ENCODE measurements around the gene TMIE. TPM values are rescaled to one million over a fixed set of nuclear protein-coding genes. Genes with fewer than 3 reads are reported as not detected.

Gene TMIE
- polyA plus RNA-seq, 2 of the 4 experiments (the other 2 are of a cell fraction) = 0.09 to 0.12 TPM

DNA sequence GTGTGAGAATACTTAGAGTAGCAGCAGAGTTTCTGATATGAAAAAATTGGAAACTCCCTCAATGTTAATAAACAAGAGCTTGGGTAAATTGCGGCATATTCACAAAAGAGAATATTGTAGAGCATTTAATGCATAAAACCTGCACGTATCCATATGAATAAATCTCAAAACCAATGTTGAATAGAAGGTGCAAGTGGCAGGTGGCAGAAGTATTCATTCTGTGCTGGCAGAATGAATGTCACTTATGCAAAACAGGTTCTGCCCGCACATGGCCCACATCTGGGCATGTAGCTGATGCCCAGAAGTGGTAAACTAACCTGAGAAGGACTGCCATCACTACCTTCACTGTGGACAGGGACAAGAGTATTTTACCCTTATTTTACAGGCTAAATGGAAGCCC, 30.6 kb downstream of the TMIE start:
- Histone ChIP-seq H3K27ac (no peak overlapping the region), H3K9me3 (no peaks in the 10 kb centered on the region), H3K4me1 (no peaks in the 10 kb centered on the region), H3K4me2 (no peak overlapping the region), H3K4me3 (no peak overlapping the region)
- no peak for ATAC-seq
- DNase-seq (ENCODE audit: low read depth in 1 of 2, low spot score in 1 of 2) = no peak
- 36% methylated on average over 3 of the region's 3 CpGs for WGBS (ENCODE audit: missing lambda C conversion rate)
- ChIA-PET CTCF (no interaction called here), POLR2A (no interaction called here)
- TF ChIP-seq, protein P1, sequence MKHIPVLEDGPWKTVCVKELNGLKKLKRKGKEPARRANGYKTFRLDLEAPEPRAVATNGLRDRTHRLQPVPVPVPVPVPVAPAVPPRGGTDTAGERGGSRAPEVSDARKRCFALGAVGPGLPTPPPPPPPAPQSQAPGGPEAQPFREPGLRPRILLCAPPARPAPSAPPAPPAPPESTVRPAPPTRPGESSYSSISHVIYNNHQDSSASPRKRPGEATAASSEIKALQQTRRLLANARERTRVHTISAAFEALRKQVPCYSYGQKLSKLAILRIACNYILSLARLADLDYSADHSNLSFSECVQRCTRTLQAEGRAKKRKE (CRISPR knock-in tag; IDR thresholded peaks at IDR 0.05; ENCODE audit: low read depth) = no peak
- FAIRE-seq = no peak

DNA sequence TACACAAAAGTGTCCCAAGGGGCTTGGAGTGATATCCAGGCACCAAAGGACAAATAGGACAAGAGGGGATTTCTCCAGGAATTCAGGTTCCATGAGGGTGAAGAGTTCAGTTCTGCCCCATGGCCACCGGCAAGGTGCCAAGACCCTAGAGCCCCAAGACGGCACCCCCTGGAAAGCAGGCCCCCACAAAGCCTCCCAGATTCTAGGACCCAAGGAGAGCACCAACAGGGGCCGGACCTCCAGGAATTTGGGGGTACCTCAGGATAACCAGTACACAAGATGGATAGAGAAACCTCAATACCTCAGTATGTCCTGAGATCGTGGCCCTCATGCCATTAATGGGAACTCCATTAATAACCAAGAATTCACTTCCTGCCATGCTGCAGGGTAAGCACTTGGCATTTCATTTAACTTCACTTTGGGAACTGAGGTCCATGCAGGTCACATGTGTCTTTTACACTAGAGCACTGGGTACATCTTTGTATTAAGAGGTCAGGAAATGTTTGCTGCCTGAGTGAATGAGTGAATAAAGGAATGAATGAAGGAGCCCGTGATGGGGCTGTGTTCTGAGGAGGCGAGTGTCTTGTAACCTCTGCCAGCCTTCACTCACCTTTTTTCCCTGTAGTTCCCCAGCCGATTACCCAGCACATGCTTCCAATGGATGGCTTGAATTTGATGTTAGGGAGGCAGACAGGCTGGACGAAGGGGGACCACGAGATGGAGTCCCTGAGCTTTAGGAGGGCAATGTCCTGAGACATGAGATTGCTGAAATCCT, 32.0 kb downstream of the TMIE start:
- no peak overlapping the region for H3K27ac ChIP-seq
- ATAC-seq = peak in 1 of 2 experiments; percentile 67; a peak in 4 of 6 replicates
- peak in 1 of 2 experiments; percentile 16 for DNase-seq (ENCODE audit: low read depth in 1 of 2, low spot score in 1 of 2)
- no peak for TF ChIP-seq HDAC2 (IDR thresholded peaks at IDR 0.05)
- no peak for TF ChIP-seq JUNB (IDR thresholded peaks at IDR 0.05)
- 0 out of 5 replicates have a peak, but pooled peaks of 1 of the 2 experiments have one; percentile 14 for TF ChIP-seq RAD21 (conservative IDR thresholded peaks at IDR 0.05 in 1 of 2, IDR thresholded peaks at IDR 0.05 in 1 of 2)
- TF ChIP-seq, protein P2, sequence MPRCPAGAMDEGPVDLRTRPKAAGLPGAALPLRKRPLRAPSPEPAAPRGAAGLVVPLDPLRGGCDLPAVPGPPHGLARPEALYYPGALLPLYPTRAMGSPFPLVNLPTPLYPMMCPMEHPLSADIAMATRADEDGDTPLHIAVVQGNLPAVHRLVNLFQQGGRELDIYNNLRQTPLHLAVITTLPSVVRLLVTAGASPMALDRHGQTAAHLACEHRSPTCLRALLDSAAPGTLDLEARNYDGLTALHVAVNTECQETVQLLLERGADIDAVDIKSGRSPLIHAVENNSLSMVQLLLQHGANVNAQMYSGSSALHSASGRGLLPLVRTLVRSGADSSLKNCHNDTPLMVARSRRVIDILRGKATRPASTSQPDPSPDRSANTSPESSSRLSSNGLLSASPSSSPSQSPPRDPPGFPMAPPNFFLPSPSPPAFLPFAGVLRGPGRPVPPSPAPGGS (IDR thresholded peaks at IDR 0.05) = no peak
- TF ChIP-seq FOXS1 (CRISPR knock-in tag; IDR thresholded peaks at IDR 0.05) = no peak
- CTCF ChIA-PET = interaction anchor here (2.0 kb wide), 1 partner anchor 28 kb away, joined by 5 read pairs; no protein-coding TSS in a partner anchor
- H3K4me3 ChIP-seq = no peak overlapping the region
- POLR2A ChIA-PET = no interaction called here
- H3K9me3 ChIP-seq = no peaks in the 10 kb centered on the region
- WGBS (ENCODE audit: missing lambda C conversion rate) = 22% methylated on average over 8 of the region's 9 CpGs
- no peaks in the 10 kb centered on the region for H3K4me1 ChIP-seq
- no peak for FAIRE-seq
- H3K4me2 ChIP-seq = no peak overlapping the region

DNA sequence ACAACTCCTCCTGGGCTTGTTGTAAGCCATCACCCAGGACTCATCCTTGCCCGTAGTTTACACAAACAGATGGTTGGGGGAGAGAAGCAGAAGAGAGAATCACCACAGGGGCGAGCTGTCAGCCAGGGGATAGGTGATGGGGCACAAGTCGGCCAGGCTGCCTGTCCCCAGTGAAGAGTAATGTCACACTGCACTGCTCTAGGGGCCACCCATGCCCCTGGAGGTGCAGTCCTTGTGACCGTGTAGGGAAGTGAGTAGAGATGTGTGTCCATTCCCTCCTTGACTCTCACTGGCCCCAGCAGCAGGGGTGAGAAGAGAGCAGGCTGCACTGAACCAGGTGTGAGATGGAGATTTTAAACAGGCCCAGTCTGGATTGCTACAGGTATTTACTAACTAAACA, 33.6 kb downstream of the TMIE start:
- ChIA-PET POLR2A (no interaction called here), CTCF (interaction anchor here (0.6 to 2.0 kb wide), 2 partner anchors 29 to 192 kb away, joined by 3 to 5 read pairs; no protein-coding TSS in a partner anchor)
- DNase-seq (ENCODE audit: low read depth in 1 of 2, low spot score in 1 of 2) (no peak), FAIRE-seq (no peak), ATAC-seq (no peak)
- Histone ChIP-seq H3K4me3 (no peak overlapping the region), H3K9me3 (no peaks in the 10 kb centered on the region), H3K27ac (no peak overlapping the region), H3K4me2 (no peak overlapping the region), H3K4me1 (no peaks in the 10 kb centered on the region)
- 33% methylated on average over 4 of the region's 4 CpGs for WGBS (ENCODE audit: missing lambda C conversion rate)
- TF ChIP-seq, protein P3, sequence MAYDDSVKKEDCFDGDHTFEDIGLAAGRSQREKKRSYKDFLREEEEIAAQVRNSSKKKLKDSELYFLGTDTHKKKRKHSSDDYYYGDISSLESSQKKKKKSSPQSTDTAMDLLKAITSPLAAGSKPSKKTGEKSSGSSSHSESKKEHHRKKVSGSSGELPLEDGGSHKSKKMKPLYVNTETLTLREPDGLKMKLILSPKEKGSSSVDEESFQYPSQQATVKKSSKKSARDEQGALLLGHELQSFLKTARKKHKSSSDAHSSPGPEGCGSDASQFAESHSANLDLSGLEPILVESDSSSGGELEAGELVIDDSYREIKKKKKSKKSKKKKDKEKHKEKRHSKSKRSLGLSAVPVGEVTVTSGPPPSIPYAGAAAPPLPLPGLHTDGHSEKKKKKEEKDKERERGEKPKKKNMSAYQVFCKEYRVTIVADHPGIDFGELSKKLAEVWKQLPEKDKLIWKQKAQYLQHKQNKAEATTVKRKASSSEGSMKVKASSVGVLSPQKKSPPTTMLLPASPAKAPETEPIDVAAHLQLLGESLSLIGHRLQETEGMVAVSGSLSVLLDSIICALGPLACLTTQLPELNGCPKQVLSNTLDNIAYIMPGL (CRISPR knock-in tag; IDR thresholded peaks at IDR 0.05; ENCODE audit: borderline replicate concordance) = no peak

DNA sequence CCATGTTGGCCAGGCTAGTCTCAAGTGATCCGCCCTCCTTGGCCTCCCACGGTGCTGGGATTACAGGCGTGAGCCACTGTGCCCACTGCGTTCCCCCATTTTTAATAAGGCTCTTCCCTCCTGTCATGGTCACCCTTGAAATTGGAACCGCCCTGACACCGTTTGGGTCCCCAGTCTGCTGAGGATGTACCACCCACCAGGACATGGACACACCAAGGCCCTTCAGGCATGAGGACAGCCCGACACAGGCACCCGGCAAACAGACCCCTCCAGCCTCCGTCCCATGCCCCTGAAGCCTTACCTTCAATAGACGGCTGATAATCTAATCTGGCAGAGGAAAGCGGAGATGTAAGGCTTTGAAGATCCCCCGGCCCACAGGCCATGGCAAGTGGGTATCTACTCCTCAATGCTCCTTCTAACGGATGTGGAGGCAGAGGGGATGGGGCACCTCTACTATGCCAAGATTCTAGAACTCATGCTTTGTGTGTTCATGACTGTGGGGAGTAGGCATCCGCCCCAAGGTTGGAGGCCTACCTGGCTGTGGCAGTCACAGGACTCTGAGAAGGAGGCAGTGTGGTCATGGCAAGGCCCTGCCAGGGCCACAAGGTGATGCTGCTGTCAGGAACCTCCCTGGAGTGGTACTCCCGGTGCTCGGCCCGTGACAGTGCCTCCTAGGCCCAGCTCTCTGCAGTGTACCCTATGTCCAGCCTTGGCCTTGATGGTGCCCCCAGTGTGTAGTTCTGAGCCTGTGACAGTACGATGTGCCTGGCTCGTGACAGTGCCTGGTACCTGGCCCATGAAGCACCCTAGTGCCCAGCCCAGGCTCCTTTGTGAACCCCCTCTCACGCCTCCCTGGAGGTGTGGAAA, 35.0 kb downstream of the TMIE start:
- no peak overlapping the region for H3K27ac ChIP-seq
- CTCF ChIA-PET = interaction anchor here (1.1 kb wide), 1 partner anchor 262 kb away, joined by 3 read pairs; no protein-coding TSS in a partner anchor
- FAIRE-seq (no peak), ATAC-seq (0 out of 6 replicates have a peak, but pooled peaks of 1 of the 2 experiments have one; percentile 24), DNase-seq (ENCODE audit: low read depth in 1 of 2, low spot score in 1 of 2) (no peak)
- 81% methylated on average over 7 of the region's 20 CpGs for WGBS (ENCODE audit: missing lambda C conversion rate)
- H3K4me3 ChIP-seq = no peak overlapping the region
- no peak overlapping the region for H3K4me2 ChIP-seq
- no peaks in the 10 kb centered on the region for H3K9me3 ChIP-seq
- H3K4me1 ChIP-seq = no peaks in the 10 kb centered on the region
- POLR2A ChIA-PET = no interaction called here
- TF ChIP-seq JUN (IDR thresholded peaks at IDR 0.05) (no peak), PHF8 (IDR thresholded peaks at IDR 0.05; ENCODE audit: borderline replicate concordance, low read depth) (no peak), EHMT2 (IDR thresholded peaks at IDR 0.05; ENCODE audit: low read depth) (no peak), HOXB5 (CRISPR knock-in tag; IDR thresholded peaks at IDR 0.05) (no peak), RFX5 (IDR thresholded peaks at IDR 0.05) (no peak), ESRRA (IDR thresholded peaks at IDR 0.05; ENCODE audit: borderline replicate concordance, low read length) (no peak), ZSCAN20 (CRISPR knock-in tag; IDR thresholded peaks at IDR 0.05) (no peak), CHD4 (IDR thresholded peaks at IDR 0.05; ENCODE audit: borderline replicate concordance) (no peak), RCOR1 (IDR thresholded peaks at IDR 0.05; ENCODE audit: low read depth, low read length) (no peak), NR3C1 (IDR thresholded peaks at IDR 0.05) (no peak), GATA3 (IDR thresholded peaks at IDR 0.05; ENCODE audit: borderline replicate concordance) (no peak), ZNF302 (CRISPR knock-in tag; IDR thresholded peaks at IDR 0.05) (no peak)
- TF ChIP-seq, protein P4, sequence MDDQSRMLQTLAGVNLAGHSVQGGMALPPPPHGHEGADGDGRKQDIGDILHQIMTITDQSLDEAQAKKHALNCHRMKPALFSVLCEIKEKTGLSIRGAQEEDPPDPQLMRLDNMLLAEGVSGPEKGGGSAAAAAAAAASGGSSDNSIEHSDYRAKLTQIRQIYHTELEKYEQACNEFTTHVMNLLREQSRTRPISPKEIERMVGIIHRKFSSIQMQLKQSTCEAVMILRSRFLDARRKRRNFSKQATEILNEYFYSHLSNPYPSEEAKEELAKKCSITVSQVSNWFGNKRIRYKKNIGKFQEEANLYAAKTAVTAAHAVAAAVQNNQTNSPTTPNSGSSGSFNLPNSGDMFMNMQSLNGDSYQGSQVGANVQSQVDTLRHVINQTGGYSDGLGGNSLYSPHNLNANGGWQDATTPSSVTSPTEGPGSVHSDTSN (IDR thresholded peaks at IDR 0.05) = no peak
- TF ChIP-seq, protein P5, sequence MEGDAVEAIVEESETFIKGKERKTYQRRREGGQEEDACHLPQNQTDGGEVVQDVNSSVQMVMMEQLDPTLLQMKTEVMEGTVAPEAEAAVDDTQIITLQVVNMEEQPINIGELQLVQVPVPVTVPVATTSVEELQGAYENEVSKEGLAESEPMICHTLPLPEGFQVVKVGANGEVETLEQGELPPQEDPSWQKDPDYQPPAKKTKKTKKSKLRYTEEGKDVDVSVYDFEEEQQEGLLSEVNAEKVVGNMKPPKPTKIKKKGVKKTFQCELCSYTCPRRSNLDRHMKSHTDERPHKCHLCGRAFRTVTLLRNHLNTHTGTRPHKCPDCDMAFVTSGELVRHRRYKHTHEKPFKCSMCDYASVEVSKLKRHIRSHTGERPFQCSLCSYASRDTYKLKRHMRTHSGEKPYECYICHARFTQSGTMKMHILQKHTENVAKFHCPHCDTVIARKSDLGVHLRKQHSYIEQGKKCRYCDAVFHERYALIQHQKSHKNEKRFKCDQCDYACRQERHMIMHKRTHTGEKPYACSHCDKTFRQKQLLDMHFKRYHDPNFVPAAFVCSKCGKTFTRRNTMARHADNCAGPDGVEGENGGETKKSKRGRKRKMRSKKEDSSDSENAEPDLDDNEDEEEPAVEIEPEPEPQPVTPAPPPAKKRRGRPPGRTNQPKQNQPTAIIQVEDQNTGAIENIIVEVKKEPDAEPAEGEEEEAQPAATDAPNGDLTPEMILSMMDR (IDR thresholded peaks at IDR 0.05) = no peak
